GM19043 (cell line): ENCODE data around the gene IGFN1.

Source experiments
- ATAC-seq: cut with Tn5 transposase; IDR thresholded peaks from one replicate; pipeline ENCODE4 v1.9.1; 2021; ENCODE audit warnings: low read depth; ENCODE audit not compliant: unreplicated experiment

Gene IGFN1

DNA sequence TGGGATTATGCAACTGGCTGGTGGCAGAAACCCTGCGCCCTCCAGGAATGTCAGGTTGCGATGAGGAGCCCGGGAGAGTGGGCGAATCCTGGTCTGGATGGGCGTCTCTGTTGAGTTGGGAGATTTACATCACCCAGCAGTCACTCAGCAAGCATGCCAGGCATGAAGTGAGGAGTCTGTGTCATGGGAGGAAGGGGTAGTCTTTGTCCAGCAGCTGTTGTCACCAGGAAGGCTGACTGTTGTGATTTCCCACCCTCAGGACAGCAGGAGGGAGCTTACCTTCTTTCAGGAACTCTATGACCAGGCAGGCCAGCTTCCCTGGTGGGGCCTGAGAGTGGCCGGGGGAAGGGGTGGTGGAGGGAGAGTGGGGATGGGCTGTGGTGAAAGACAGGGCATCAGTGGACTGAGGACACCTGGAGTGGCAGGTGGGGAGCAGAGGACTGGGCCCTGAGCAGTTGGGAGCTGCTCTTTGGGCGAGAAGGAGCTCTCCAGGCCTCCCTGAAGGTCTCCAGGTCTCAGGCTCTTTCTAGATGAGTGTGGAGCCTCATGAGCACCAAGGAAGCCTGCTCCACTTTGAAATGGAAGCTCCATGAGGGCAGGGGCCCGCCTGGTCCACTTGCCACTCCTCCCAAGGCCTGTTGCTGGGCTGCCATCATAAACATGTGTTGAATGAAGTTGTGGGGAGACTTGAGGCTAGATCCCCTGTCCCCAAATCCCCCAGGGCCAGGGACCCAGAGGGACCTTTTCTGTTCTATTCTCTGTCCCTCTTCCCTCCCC is 71.3 kb downstream of the IGFN1 start:
- no peak for ATAC-seq

DNA sequence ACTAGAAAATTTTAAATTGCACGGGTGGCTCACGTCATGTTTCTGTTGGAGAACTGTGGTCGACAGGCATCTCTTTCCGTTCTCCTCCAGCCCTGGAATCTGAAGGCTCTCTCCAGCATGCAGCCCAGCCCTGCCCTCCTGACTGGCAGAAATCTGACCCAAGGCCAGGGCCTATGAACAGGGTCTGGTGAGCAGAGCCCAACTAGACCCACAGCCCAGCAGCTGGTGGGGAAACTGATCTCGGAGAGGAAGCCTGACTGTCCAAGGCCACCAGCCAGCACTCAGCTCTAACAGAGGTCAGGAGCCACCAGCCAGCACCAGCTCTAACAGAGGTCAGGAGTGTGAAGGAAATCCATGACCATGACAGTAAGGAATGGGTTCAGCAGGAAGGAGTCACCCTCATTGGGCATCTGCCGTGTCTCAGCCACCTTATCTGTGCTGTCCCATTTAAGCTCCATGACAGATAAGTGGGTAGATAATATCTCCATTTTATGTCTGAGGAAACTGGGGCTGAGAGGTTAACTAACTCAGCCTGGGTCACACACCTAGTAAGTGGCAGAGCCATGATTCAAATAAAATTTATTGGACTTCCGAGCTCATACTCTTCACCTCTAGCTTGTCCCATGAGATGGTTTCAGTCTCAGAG is 72.5 kb downstream of the IGFN1 start:
- ATAC-seq, result no peak

DNA sequence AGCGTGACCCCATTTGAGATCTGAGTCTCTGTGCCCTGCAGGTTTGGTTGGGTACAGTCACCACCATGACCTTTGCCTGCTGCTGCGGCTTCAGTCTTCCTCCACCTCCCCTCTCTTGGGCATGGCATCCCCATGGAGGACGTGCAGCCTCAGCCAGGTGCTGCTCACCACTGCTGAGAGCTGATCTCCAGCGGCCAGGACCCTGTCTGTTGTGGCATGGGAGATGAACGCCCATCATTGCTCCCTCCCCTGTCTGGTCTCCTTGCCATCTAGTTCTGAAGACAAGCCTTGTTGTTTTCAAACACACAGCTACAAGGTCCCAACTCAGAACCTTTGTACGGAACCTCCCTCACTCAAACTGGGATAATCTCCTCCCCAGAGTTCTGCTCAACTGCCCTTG is 73.4 kb downstream of the IGFN1 start:
- ATAC-seq, result no peak

DNA sequence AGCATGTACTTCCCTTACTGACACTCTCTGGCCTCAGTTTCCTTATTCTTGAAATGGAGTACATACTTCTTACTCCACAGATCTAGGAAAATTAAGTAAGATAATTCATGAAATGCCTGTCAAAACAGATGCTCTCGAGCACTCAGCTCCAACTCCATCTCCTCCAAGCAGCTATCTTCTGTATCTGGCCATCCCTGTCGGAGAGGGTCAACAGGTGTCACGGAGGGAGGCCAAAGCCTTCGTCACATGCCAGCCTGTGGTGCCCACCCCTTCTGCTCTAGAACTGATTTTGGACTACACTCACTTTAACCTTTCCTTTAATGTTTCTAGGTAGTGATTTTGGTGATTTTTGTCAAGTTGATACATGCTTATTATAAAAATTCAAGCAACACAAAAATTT is 73.9 kb downstream of the IGFN1 start:
- no peak for ATAC-seq

DNA sequence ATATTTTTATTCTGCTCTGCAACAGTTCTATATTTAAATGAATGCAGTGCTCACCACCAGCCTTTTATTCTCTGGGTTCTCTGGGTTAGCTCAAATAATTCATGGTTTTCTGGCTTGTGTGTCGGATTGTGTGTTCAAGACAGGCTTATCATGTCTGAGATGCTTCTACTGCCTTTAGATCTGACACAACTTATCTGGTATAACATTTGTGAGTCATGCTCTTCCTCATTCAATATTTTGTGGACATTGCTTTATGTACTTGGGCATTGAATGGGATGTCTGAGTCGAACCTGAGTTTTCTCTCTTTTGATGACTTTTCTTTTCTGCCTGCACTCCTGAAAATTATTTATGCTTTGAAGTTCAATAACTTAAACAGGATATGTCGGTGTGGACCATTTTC is 75.1 kb downstream of the IGFN1 start:
- no peak for ATAC-seq

DNA sequence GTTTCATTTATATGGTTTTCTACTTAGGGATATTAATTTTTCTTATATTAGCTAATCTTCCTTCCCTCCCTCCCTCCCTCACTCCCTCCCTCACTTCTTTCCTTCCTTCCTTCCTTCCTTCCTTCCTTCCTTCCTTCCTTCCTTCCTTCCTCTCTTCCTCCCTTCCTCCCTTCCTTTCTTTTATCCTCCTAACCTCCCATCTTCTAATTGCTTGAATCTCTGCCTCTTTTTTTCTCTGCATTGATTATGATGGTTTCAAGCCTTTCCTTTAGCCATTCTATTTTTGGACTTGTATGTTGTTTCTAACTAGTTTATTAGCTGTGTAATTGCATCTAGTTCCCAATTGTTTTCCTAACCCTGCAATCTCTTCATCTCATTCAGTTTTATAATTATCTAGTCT is 75.7 kb downstream of the IGFN1 start:
- no peak for ATAC-seq

DNA sequence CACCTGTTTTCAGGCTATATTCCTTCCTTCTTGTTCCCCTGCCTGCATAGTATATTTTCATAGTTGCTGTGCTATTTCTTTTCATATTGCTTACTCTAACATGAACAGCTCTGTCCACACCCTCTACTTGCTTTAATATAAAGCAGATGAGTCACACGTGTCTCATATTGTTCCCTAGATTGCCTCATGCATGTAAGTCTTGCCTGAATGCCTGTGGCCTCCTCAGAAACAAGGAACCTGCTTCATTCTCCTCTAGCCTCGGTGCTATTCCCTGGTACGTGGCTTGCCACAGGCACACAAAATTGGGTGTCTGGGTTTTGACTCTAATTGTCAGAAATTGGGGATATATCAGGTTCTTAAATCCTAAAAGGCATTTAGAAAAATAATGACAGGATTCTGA is 76.2 kb downstream of the IGFN1 start:
- no peak for ATAC-seq

DNA sequence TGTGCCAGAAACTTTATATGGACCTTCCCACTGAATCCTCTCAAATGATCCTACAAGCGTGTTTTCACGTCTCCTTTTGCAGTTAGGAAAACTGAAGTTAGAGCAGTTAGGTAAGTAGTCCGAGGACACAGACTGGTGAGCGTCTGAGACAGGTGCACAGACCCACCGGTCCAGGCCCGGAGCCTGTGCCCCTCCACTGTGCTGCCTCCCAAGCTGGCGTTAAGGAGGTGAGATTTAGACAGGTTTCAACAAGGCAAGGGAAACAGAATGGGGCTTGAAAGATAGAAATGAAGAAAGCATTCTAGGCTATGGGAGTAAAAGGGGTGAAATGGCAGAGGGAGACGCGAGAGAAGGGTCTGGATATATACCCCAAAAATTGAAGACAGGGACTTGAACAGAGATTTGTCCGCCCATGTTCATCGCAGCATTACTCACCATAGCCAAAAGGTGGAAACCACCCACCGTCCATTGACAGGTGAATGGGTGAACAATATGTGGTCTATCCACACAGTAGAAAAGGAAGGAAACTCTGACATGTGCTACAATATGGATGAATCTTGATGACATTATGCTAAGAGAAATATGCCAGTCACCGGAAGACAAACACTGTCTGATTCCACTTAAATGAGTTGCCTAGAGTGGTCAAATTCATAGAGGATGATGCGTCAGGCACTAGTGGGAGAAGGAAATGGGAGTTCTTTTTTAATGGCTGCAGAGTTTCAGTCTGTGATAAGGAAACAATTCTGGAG is 77.0 kb downstream of the IGFN1 start:
- no peak for ATAC-seq

DNA sequence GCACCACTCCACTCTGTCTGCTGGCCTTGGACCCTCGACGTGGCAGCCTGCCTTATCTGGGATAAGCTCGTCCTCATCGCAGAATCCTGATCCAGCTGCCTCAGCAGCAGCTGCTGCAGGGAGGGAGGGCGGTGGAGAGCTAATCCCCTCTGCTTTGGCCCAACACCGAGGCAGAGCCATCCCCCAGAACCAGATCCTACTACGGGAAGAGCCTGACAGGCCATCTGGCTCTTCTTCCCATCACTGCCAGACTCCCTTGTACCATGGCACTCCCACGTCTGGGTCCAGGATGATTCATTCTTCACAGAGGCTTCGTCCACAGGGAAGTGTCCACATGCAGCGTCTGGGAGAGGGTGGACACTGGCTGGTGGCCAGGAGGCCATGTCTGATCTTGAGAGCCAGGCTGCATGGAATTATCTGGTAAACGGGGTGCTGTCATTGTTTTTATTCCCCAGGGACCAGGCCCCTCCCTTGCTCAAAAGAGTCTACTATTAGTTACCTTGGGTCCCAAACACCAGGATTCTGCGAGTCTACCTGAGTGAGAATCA is 78.1 kb downstream of the IGFN1 start:
- ATAC-seq, result no peak

DNA sequence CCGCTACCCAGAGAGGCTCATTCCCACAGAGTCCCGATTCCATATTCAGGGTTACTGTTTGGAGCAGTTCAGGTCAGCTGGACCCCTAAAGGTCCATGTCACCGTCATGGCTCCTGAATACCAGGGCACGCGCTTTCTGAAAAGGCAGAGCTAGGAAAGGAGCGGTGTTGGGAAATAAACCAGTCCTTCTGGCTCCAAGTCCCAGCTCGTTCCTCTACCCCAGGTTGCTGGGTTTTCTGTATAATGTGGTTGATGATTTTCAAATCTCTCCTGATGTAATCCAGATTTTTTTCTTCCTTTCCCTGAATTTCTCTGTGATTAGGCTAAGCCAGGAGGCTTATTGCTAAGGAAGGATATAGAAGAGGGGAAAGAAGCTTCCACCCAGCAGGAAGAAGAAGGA is 78.7 kb downstream of the IGFN1 start:
- ATAC-seq, result no peak

DNA sequence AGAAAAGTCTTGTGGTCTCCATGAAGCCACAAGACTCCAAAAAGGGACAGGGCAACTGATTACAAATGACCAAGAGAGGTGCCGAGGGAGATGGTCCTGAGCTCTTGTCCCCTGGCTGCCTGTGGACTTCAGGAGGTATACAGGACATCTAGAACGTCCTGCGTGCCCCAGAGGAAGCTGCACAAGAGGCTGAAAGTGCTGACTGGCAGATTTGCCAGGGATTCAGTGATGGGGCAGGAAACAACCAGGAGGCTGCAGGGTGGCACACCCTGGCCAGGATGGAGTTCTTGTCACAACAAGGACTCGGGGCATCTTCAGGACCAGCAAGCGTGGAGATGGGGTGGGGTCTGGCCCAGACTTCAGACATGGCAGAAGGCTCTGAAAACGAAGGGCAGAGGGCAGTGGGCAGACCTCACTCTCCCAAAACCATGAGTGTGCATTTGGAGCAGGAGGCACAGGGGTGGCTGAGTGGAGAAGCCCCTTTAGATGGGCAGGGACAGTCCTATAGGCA is 79.3 kb downstream of the IGFN1 start:
- no peak for ATAC-seq

DNA sequence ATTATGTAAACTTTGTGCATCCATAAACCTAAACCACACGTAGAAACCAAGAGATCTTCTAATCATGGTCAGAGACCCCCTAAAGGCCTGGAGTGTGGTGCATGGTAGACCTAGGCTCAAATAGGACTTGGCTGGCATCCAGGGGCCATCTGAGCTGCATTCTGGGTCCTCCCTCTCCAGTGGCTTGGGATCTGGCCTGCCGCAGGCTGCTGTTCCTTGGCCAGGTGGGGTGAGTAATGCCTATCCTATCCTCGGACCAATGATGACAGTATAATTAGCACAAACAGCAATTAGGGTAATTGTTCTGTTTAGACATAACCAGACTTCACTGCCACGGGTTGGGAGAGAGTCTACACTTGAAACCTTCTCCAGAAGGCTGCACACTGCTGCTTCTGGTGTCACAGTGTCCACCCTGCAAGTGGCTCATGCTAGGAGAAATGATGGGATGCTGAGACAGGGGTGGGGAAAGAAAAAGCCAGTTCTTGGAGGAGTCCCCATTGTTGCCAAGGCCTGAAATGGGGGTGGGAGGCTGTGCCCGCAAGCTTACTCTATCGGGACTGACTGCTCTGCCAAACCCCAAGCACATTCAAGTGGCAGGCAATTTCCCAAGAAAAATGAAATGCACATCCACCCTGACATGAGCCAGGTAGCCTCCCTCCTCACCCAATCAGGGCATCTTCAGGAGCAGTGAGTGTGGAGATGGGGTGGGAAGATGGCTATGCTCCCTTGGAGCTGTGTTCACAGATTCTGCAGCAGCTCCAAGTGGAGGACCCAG is 80.2 kb downstream of the IGFN1 start:
- no peak for ATAC-seq

DNA sequence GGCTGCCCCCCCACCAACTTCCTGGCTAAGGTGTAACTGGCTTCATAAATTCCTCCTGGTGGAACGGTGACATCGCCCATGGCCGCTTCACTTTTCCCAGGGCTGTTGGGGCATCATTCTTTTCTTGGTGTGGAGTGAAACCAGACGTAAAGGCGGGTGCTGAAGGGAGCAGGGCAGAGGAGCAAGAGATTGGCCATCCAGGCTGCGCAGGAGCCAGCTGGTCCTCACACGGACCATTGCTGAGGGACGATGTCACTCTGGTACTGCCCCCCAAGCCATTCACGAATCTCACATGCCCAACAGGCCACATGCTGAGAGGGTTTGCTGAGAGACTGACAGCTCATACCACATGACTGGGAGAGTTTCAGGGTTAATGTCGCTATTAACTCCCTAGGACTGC is 82.2 kb downstream of the IGFN1 start:
- no peak for ATAC-seq

DNA sequence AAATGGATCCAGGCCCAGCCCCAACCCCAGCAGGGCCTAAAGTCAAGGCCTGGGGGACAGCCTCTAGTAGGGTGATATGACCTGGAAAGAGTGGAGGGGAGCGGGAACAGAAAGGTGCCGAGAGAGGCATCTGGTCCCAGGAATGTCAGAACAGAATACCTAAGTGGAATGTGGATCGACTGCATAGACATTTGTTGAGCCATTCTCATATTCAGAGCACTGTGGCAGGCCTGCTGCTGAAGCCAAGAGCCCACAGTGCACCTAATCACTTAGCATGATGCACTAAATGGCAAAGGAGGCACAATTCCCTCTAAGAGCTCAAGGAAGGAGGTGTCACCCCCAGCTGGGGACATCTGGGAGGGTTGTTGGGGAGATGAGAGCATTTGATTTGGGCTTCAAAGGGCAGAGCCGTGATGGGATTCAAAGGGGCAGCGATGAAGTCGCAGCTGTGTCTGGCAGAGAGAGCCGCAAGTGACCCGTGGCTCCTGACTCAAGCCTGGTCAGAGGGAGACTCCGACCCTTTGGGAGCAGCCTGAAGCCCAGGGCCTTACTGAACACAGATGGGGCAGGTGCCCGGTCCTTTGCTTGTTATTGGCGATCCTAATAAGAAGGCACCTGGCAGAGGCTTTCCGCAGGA is 84.1 kb downstream of the IGFN1 start:
- ATAC-seq, result no peak

DNA sequence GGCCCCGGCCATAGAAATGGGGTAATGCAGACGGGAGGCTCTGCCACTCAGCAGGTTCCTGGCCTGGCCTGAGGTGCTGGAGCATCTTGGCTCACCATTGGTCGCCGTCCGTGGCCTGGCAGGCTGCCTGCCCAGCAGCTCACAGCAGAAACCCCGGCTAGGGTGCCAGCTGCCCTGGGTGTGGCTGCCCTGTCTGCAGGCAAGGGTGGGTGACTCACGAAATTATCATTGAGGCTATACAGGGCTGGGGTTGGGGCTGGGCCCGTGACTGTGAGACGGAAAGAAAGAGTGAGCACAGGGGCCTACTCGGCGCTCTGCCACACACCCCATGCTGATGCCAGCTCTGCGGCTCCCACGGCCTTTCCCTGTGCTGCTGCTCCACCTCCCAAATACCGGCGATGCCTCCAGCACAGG is 84.6 kb downstream of the IGFN1 start:
- ATAC-seq, result no peak

DNA sequence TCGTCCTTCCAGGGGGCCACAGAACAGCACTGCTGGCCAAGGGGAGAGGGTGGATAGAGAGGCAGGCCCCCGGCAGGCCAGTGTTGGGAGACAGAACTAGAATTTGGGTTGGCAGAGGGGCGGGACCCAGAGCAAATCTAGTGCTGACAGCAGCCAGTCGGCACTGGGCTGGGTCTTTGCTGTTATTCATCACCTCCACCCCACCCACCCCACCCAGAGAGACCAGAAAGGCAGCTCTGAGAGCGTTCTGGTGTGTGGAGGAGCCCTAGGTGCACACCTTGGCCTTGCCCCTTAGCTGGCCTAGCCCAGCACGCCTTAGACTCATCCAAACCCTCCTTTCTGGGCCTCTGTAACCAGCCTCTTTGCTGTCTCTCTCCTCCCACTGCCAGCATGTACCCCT is 86.3 kb downstream of the IGFN1 start:
- ATAC-seq, result no peak

DNA sequence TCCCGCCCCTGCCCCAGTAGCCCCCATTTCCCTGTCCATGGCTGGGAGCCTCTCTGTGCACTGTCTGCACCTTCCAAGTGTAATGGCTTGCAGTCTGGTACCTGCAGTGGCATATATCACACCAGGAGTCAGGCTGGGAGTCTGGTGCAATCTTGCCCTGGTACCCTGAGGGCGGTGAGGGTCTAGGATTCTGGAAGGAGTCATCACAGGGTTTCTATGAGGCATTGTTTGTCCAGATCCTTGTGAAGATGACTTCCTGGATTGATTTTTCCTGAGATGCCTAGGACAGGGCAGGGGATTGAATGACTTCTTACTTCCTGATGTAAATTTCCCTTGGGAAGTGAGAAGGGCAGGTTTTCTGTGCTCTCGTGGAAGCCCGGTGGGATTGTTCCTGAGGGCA is 86.8 kb downstream of the IGFN1 start:
- ATAC-seq, result no peak
